SJSA1 (cell line): ENCODE data around the gene DDX1. TPM values are rescaled to one million over a fixed set of nuclear protein-coding genes. Genes with fewer than 3 reads are reported as not detected.

ENCODE experiments used
- DNase-seq, 2 experiments: peaks; one replicate each; pipeline ENCODE4 v3.0.0-alpha.2; 2015 to 2020; ENCODE audit warnings: low spot score in 2 of 2, low read depth in 1 of 2
- H3K27ac ChIP-seq: fragments of 250-450 bp; sonication (Bioruptor Pico); 2 replicates; pipeline ENCODE4 v1.5.1; 2020; ENCODE audit warnings: mild to moderate bottlenecking, moderate library complexity
- H3K27me3 ChIP-seq: fragments of 250-450 bp; sonication (Bioruptor Pico); replicated peaks from 2 replicates; pipeline ENCODE4 v1.5.1; 2020; ENCODE audit warnings: mild to moderate bottlenecking, moderate library complexity
- H3K36me3 ChIP-seq: fragments of 250-450 bp; sonication (Bioruptor Pico); 2 replicates; pipeline ENCODE4 v1.5.1; 2020; ENCODE audit warnings: mild to moderate bottlenecking
- H3K4me1 ChIP-seq: fragments of 250-450 bp; sonication (Bioruptor Pico); replicated peaks from 2 replicates; pipeline ENCODE4 v1.6.1; 2021; ENCODE audit warnings: mild to moderate bottlenecking
- H3K4me3 ChIP-seq: fragments of 250-450 bp; sonication (Bioruptor Pico); 2 replicates; pipeline ENCODE4 v1.5.1; 2020; ENCODE audit warnings: mild to moderate bottlenecking
- H3K9me3 ChIP-seq: fragments of 250-450 bp; sonication (Bioruptor Pico); replicated peaks from 2 replicates; pipeline ENCODE4 v1.5.1; 2020; ENCODE audit warnings: mild to moderate bottlenecking
- total RNA-seq: library from RNA; depleted of rRNA; stranded (reverse); fragments of >200 nt; shearing (Covaris generic); gene quantifications from 2 replicates; pipeline ENCODE4 v1.2.3, GENCODE V29; 2014

The DDX1 gene
- total RNA-seq, 1 experiment from 2014 or later = 140 TPM

DNA sequence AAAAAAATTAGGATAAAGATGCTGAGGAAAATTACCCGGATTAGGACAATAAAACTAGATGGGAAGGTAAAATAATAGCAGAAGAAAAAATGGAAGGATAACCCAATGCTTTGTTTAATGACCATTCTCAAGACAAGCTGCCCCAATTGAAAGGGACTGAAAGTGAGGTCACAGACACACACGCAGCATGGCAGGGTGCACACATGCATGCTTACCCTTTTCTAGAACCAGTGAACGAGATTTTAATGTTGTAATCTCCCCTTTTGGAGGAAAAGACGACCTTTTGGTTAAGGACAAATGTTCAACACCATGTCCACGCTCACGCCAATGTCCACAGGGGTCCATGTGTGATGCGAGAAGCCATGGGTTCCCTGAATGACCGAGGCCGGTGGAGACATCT is 70.9 kb downstream of the DDX1 start:
- DNase-seq = no peak
- H3K27me3 ChIP-seq = no peaks in the 10 kb centered on the region; the same call in 1 of the 2 replicates
- H3K4me1 ChIP-seq = no peaks in the 10 kb centered on the region
- no peak overlapping the region for H3K27ac ChIP-seq
- H3K9me3 ChIP-seq = no peaks in the 10 kb centered on the region
- no peak overlapping the region for H3K4me3 ChIP-seq
- no peaks in the 10 kb centered on the region for H3K36me3 ChIP-seq

DNA sequence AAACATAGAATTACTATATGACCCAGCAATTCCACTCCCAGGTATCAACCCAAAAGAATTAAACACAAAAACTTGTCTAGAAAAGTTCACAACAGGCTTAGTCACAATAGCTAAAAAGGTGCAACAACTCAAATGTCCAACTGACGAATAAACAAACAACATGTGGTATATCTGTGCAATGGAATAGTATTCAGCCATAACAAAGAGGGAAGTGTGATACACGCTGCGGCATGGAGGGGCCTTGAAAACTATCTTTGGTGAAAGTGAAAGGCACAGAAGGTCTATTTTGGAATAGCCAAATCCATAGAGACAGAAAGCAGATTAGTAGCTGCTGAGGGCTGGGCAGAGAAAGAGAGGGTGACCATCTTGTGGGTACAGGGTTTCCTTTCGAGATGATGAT is 72.1 kb downstream of the DDX1 start:
- Histone ChIP-seq H3K36me3 (no peaks in the 10 kb centered on the region), H3K27ac (no peak overlapping the region), H3K4me3 (no peak overlapping the region), H3K27me3 (no peaks in the 10 kb centered on the region), H3K9me3 (no peaks in the 10 kb centered on the region), H3K4me1 (no peaks in the 10 kb centered on the region)
- no peak for DNase-seq

DNA sequence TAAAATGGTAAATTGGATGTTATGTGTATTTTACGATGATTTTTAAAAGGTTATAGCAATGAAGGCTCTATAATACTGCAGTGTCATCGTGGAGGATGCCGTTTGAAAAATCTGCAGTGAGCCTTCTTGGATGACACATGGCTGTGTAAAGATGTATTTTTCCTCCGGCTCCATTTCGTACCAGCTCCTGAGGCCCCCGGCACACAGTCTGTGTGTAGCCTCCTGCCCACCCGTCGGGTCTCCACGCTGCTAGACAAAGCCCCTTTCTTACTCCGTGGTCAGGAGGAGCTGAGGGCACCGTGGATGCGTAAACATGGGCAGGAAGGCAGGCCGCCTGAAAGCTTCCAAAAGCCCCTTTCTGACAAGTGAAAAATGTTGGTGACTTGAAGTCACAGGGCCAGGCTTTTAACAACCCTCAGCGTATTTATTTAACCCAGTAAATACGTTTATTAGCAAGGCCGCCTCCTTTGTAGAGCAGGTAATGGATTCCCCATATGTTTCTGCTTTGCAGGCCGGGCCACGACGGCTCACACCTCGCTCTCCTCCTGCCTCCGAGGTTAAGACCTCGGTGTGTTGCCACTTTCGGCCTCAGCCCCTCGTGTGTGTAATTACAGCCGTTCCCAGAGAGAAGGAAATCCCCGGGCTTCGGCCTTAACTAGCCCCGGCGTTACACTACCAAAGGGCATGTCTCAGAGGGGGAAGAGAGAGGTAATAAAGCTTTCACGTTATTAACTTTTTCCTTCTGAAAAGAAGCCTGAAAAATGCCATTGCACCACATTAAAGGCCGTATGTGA is 72.8 kb downstream of the DDX1 start:
- Histone ChIP-seq H3K27me3 (no peaks in the 10 kb centered on the region), H3K4me3 (no peak overlapping the region), H3K4me1 (no peaks in the 10 kb centered on the region), H3K27ac (no peak overlapping the region), H3K9me3 (no peaks in the 10 kb centered on the region), H3K36me3 (no peaks in the 10 kb centered on the region)
- DNase-seq = no peak

DNA sequence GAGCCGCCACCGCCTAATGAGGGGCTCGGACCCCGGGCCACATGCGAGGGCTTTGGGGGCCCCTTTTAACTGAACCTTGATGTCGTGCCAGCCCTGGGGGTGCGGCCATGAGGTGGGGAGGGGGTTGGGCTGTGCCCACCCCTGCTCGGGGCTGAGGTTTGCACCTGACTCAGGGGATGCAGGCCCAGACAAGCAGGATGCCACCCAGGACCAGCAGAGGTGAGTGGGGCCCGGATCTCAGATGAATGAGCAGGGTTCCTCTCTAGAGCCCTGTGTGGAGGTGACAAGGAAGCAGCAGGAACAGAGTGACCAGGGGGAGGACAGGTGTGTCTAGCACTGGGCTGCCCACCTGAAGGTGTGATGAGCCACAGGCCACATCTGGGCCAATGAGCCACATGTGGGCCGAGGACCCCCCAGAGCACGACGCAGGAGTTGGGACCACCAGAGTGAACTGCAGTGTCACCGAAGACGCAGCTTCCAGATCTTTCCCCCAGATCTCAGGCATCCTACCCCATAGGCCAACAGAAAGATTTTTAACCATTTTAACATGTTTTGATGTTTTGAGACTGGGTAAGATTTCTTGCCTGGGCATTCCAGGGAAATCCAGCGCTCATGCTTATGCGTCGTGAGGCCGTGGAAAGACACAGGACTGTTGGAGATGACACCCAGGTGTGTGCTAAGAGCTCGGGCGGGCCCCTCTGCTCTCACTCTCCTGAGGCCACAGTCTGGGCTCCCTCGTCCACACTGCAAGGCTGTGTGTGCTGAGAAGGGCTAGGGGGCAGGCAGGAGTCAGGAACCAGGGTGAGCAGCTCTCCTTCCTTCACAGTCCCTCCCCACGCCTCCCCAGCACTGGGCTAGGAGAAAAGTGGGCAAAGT is 73.6 kb downstream of the DDX1 start:
- Histone ChIP-seq H3K27me3 (no peaks in the 10 kb centered on the region), H3K9me3 (no peaks in the 10 kb centered on the region), H3K27ac (no peak overlapping the region), H3K4me3 (no peak overlapping the region), H3K4me1 (no peaks in the 10 kb centered on the region), H3K36me3 (no peaks in the 10 kb centered on the region)
- DNase-seq = no peak

DNA sequence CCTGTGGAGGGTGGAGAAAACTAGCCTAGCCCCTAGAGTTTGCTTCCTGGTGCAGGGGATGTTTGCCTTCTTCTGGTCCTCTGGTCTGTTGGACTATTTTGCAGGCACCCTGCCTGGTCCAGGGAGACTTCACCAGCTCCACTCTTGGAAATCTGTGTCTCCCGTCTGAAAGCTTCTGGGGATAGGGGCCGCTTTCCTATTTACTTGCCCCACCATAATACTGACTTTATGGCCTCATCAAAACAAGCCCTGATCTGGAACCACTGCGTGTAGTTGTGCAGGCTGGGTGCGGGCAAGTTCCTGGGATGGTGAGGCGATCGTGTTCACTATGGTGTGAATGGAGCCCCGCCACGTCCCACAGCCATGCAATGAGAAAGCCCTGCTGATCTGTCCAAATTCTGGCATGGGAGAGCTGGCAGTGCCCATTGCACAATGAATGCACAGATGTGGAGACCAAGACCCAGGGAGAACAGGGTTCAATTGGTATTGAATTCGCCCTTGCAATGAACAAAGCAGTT is 74.3 kb downstream of the DDX1 start:
- no peak for DNase-seq
- H3K4me3 ChIP-seq = no peak overlapping the region
- no peaks in the 10 kb centered on the region for H3K27me3 ChIP-seq
- no peak overlapping the region for H3K27ac ChIP-seq
- no peaks in the 10 kb centered on the region for H3K36me3 ChIP-seq
- H3K9me3 ChIP-seq = no peaks in the 10 kb centered on the region
- H3K4me1 ChIP-seq = no peaks in the 10 kb centered on the region

DNA sequence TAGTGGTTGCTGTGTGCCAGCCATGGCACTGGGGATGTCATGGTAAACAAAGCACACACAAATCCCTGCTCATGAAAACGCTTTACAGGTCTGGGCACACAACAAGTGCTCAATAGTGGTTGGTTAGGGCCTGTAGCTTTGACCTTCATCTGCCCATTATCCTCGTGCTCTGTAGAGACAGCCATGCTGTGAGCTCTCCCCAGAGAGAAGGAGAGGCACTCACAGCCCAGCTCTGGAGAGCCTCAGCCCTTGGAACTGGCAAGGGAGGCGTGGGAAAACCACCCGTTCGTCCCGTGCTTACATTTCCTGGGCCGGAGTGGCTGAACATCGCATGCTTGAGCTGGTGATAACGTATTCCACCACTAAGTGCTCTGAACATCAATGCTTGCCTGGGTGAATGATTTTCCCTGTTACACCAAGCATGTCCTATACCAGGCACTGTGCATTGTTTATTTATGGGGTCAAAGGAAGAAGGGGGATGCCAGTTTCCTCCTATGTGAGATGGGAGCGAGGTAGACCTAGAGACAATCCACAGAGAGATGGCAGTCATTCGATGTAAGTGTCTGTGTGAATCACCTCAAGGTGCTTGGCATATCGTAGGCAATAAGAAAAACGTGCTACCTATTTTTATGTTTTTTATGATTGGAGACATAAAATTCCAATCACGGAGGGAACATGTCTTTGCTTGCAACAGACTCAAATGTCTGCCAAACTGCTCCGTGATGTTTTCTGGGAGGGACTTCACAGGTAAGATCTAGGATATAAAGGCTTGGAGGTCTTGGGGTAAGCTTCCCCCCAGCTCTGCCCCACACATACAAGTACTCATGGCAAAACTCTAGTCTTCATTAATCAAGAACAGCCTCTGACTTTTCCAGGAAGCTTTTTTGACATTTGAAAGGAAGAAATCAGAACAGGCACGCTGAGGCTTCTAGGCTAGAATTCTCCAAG is 75.5 kb downstream of the DDX1 start:
- Histone ChIP-seq H3K9me3 (no peaks in the 10 kb centered on the region), H3K4me1 (no peaks in the 10 kb centered on the region), H3K4me3 (no peak overlapping the region), H3K27ac (no peak overlapping the region), H3K27me3 (no peaks in the 10 kb centered on the region), H3K36me3 (no peaks in the 10 kb centered on the region)
- no peak for DNase-seq

DNA sequence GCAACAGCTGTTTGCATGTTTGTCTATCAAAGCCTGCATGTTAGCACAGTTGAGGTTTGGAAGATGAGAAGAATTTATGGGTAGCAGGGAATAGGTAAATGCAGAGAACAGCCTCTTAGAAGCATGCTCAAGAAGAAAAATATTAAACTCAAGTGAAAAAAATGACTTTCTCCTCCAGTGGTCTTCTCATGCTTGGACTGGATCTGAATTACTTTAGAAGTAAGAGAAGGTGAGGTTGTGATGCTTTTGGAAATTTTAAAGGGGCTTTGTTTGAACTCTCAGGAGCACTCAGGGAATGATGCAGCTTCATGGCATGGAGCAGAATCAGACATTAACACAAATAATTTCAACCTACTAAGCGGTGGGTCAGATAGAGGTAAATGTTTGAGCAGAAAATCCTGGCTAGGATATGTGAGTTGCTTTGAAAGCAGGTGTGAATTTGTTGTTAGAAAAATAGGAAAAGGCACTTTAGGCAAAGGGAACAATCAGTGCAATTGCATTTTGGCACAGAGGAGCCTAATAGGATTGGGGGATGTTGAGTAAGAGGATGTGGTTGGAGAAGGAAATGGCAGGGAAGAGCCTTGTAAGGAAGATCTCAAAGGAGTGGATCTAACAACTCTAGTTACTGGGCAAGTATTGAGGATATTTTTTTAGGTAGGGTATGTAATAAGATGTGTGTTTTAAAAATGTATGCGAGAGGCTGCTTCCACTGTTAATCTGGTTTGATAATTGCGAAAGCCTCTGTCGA is 76.3 kb downstream of the DDX1 start:
- no peak for DNase-seq
- no peak overlapping the region for H3K27ac ChIP-seq
- no peak overlapping the region for H3K4me3 ChIP-seq
- H3K4me1 ChIP-seq = no peaks in the 10 kb centered on the region
- H3K36me3 ChIP-seq = no peaks in the 10 kb centered on the region
- H3K9me3 ChIP-seq = no peaks in the 10 kb centered on the region
- no peaks in the 10 kb centered on the region for H3K27me3 ChIP-seq

DNA sequence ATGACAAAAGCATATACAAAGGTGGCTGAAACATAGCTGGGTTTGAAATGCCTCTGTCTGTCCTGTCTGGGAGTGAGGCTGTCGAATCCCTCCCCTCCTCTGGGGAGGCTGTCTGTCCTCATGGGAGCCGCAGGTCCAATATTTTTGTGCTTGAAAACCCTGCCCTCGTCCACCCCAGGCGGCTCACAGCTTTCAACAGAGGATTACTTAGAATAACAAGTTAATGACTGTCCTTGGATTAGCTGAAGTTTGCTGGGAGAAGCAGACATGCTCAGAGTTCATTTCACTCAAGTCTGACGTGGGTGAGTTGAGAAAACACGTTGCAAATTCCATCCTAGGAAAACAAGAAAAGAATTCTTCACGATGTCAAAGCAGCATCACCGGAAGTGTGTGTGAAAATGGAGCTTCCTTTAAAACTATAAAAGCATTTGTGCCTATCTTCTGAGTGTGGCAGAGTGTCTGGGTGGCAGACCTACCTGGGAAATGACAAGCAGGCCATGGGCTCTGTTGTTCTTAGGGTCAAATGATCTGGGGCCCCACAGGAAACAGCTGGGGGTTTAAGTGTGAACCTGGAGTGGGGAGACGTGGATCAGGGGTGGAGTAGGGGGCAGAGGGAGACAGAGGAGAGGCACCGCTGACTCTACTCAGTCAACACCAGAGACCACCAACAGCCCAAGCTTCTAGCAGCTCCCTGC is 77.1 kb downstream of the DDX1 start:
- H3K27ac ChIP-seq = no peak overlapping the region
- no peak for DNase-seq

DNA sequence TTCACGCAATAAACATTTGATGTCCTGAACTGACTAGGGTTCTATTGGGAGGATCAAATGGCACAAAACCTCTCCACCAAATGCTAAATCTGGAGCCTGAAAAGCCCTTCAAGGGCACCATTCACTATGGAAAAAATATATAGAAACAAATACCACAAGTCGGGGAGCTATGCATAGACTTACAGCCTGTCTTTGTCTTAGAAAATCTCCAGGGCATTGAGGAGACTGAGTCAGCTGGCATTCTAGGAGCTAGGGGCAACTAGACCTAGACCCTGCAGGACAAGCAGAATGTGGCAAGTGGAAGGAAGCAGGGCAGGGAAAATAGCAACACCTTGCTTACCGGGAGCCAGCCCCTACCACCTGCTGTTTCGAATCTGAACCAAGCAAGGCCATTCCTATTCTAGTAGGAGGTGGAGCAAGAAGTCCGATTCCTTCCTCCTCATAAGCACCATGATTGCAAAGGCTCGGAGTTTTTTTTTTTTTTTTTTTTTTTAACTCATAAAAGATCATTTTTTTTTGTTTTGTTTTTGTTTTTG is 77.8 kb downstream of the DDX1 start:
- no peaks in the 10 kb centered on the region for H3K36me3 ChIP-seq
- H3K27ac ChIP-seq = no peak overlapping the region
- no peak for DNase-seq
- H3K27me3 ChIP-seq = no peaks in the 10 kb centered on the region
- H3K9me3 ChIP-seq = no peaks in the 10 kb centered on the region
- no peaks in the 10 kb centered on the region for H3K4me1 ChIP-seq
- no peak overlapping the region for H3K4me3 ChIP-seq

More for the DNA sequence above, 77.1 kb downstream of the DDX1 start:
- Histone ChIP-seq H3K9me3 (no peaks in the 10 kb centered on the region), H3K36me3 (no peaks in the 10 kb centered on the region), H3K4me3 (no peak overlapping the region), H3K4me1 (no peaks in the 10 kb centered on the region), H3K27me3 (no peaks in the 10 kb centered on the region)

DNA sequence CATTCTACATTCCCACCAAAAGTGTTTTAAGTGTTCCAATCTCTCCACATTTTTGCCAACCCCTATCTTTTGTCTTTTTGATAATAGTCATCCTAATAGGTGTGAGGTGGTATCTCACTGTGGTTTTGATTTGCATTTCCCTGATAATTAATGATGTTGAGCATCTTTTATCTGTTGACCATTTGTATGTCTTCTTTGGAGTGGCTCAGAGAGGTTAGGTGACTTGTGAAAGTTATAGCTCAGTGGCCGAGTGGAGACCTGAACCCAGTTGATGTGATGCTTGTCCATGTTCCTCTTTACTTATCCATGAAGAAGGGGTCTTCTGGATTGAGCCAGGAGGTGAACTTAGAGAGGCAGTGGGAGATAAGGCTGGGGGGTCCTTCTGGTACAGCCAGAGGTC is 78.8 kb downstream of the DDX1 start:
- Histone ChIP-seq H3K27me3 (no peaks in the 10 kb centered on the region), H3K4me3 (no peak overlapping the region), H3K4me1 (no peaks in the 10 kb centered on the region), H3K9me3 (no peaks in the 10 kb centered on the region), H3K27ac (no peak overlapping the region), H3K36me3 (no peaks in the 10 kb centered on the region)
- no peak for DNase-seq

DNA sequence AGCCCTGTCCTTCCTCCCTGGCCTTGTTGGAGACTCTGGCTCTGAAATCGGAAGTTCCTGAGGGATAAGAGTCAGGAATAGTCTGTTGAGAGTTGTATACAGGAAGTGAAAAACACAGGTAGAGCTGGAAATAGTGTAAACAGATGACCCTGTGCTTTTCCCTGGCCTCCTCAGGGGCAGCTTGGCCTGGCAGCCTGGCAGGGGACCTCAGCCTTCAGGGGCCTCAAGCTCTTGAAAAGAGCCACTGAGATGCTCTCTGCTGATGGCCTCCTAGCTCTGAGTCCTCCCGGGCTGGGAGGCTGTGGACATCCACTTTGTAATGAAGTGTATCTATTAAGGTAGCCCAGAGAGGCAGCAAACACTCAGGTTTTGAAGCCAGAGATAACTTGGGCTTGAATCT is 79.3 kb downstream of the DDX1 start:
- H3K27ac ChIP-seq = no peak overlapping the region
- no peak overlapping the region for H3K4me3 ChIP-seq
- no peaks in the 10 kb centered on the region for H3K4me1 ChIP-seq
- H3K36me3 ChIP-seq = no peaks in the 10 kb centered on the region
- H3K27me3 ChIP-seq = no peaks in the 10 kb centered on the region
- no peak for DNase-seq
- no peaks in the 10 kb centered on the region for H3K9me3 ChIP-seq

DNA sequence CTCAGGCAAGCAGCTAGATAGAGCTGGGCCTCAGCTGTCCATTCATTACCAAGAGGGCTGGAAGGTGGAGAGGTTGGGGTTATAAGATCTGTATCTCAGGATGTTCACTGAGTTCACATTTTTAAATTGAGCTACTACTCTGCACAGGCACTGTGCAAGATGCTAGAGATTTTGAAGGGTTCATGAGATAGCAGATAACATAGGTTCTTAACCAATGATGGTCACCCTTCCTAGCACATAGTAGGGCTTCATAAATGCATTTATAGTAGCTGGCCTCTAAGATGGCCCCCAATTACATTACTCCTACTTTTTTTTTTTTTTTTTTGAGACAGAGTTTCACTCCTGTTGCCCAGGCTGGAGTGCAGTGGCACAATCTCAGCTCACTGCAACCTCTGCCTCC is 79.7 kb downstream of the DDX1 start:
- no peak for DNase-seq
- H3K27ac ChIP-seq = no peak overlapping the region
- H3K36me3 ChIP-seq = no peaks in the 10 kb centered on the region
- no peaks in the 10 kb centered on the region for H3K27me3 ChIP-seq
- no peaks in the 10 kb centered on the region for H3K4me1 ChIP-seq
- no peaks in the 10 kb centered on the region for H3K9me3 ChIP-seq
- H3K4me3 ChIP-seq = no peak overlapping the region
